SU-DHL-6 (cell line): ENCODE data around the gene GSDMA.

ENCODE experiments used
- CTCF ChIP-seq: fragments of 200-600 bp; sonication (generic); IDR thresholded peaks from one replicate; pipeline ENCODE4 v1.5.1; 2017; ENCODE audit warnings: antibody characterized with exemption, mild to moderate bottlenecking, low read length, moderate library complexity; ENCODE audit not compliant: insufficient read depth, poor library complexity, severe bottlenecking
- EZH2phosphoT487 ChIP-seq: fragments of 200-600 bp; sonication (generic), shearing (Covaris generic); conservative IDR thresholded peaks from 2 replicates; pipeline ENCODE4 v1.6.1; 2018; ENCODE audit warnings: mild to moderate bottlenecking, antibody characterized with exemption, low read length, moderate library complexity, mixed read lengths

GRCh38 chr17:40024901-40025300 lies 62.1 kb downstream of the GSDMA start:
- TF ChIP-seq CTCF = no peak
- no peak for TF ChIP-seq EZH2phosphoT487
